ENCODE results near the gene PRRC1.

DNA sequence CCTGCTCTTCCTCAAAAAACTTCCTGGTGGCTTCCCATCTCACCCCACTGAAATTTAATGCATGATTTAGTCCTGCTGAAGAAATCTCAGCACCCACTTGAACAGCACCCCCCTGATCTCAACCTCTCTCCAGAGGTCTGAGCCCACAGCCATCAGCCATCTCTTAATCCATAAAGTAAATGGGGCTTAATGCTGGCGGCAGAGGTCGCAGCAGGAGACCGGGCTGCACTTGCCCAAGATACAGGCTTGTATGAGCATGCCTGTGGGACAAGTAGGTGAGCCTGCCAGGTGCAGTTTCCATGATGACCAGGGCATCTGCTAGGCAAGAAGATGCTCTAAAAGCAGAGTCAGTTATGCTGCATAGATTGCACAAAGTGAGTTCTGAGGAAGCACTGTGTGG is 79.1 kb downstream of the PRRC1 start:
- TF ChIP-seq, protein P1, sequence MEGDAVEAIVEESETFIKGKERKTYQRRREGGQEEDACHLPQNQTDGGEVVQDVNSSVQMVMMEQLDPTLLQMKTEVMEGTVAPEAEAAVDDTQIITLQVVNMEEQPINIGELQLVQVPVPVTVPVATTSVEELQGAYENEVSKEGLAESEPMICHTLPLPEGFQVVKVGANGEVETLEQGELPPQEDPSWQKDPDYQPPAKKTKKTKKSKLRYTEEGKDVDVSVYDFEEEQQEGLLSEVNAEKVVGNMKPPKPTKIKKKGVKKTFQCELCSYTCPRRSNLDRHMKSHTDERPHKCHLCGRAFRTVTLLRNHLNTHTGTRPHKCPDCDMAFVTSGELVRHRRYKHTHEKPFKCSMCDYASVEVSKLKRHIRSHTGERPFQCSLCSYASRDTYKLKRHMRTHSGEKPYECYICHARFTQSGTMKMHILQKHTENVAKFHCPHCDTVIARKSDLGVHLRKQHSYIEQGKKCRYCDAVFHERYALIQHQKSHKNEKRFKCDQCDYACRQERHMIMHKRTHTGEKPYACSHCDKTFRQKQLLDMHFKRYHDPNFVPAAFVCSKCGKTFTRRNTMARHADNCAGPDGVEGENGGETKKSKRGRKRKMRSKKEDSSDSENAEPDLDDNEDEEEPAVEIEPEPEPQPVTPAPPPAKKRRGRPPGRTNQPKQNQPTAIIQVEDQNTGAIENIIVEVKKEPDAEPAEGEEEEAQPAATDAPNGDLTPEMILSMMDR (IDR thresholded peaks at IDR 0.05), result no peak
- no peak for TF ChIP-seq POLR2A (IDR thresholded peaks at IDR 0.05)
